ENCODE data around the gene SLC9C2. TPM values are rescaled to one million over a fixed set of nuclear protein-coding genes. Genes with fewer than 3 reads are reported as not detected.

The SLC9C2 gene
- total RNA-seq, 2 experiments from 2014 or later = not detected

DNA sequence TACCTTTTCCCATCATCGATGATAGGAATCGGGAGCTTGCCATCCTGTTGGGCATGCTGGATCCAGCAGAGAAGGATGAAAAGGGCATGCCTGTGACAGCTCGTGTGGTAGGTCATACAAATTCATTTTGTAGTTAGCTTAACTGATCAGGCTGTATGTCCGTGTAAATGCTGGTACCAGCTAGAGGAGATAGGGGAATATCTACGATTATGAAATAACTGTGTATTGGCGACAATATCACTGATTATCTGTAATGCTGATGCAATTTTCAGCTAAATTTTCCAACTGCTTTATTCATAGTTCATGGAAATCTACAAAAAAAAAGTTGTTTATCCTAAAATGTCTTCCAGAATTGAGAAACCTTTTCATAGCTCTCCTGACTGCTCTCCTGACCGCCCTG, 117.5 kb downstream of the SLC9C2 start:
- DNase-seq (no peak), ATAC-seq (ENCODE audit: poor library complexity) (no peak)
- Histone ChIP-seq H3K4me1 (ENCODE audit: insufficient read depth, low read length) (no peaks in the 10 kb centered on the region), H3K9me3 (ENCODE audit: control insufficient read depth in 1 of 2, insufficient read depth in 1 of 2, low read length in 2 of 2) (no peaks in the 10 kb centered on the region), H3K27me3 (ENCODE audit: control insufficient read depth in 1 of 2, insufficient read depth in 2 of 2, low read length in 2 of 2) (no peaks in the 10 kb centered on the region), H3K27ac (ENCODE audit: low read depth in 1 of 2, low read length in 2 of 2) (no peak overlapping the region), H3K4me3 (ENCODE audit: low read length) (no peak overlapping the region), H3K36me3 (ENCODE audit: insufficient read depth, low read length) (peaks cover 72% of the 10 kb centered on the region)
- H3K4me1 Mint-ChIP-seq (ENCODE audit: low read depth) = peaks cover 4% of the 10 kb centered on the region
- no peak overlapping the region for H3K27ac Mint-ChIP-seq
- H3K4me3 Mint-ChIP-seq = no peak overlapping the region
- no peaks in the 10 kb centered on the region for H3K27me3 Mint-ChIP-seq
- TF ChIP-seq, protein P1, sequence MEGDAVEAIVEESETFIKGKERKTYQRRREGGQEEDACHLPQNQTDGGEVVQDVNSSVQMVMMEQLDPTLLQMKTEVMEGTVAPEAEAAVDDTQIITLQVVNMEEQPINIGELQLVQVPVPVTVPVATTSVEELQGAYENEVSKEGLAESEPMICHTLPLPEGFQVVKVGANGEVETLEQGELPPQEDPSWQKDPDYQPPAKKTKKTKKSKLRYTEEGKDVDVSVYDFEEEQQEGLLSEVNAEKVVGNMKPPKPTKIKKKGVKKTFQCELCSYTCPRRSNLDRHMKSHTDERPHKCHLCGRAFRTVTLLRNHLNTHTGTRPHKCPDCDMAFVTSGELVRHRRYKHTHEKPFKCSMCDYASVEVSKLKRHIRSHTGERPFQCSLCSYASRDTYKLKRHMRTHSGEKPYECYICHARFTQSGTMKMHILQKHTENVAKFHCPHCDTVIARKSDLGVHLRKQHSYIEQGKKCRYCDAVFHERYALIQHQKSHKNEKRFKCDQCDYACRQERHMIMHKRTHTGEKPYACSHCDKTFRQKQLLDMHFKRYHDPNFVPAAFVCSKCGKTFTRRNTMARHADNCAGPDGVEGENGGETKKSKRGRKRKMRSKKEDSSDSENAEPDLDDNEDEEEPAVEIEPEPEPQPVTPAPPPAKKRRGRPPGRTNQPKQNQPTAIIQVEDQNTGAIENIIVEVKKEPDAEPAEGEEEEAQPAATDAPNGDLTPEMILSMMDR (IDR thresholded peaks at IDR 0.05) = no peak
- POLR2A ChIA-PET = interaction anchor here (1.1 to 1.7 kb wide), 2 partner anchors 8 to 47 kb away, joined by 3 to 6 read pairs; partner anchors contain the start of gene PRDX6
- intact Hi-C loops (cut with DNase I, micrococcal nuclease) = loop anchor here (2.0 to 10.0 kb wide), 2 partner anchors 31 to 1641 kb away; partner anchors contain the start of gene DNM3 (in 1 of the 2)
- H3K36me3 Mint-ChIP-seq (ENCODE audit: low read depth) = peaks cover 99% of the 10 kb centered on the region
- CTCF ChIA-PET = no interaction called here
- no peaks in the 10 kb centered on the region for H3K9me3 Mint-ChIP-seq

DNA sequence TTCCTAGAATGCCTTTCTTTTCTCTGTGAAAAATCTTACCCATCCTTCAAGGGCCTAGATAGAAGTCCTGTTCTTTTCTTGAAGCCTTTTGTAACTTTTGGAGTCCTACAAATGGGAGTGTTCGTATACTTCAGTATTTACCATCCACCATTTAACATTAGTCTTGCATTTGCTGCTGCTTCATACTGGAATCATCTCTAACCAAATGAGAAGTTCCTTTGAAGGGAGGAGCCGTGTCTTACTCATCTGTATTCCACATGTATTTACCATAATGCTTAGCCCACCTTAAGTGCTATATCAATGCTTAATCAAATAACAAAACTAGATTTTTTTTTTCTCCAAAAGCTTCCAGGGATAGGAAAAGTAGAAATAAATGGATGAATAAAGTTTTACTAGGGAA, 118.6 kb downstream of the SLC9C2 start:
- Histone ChIP-seq H3K9me3 (ENCODE audit: control insufficient read depth in 1 of 2, insufficient read depth in 1 of 2, low read length in 2 of 2) (no peaks in the 10 kb centered on the region), H3K4me1 (ENCODE audit: insufficient read depth, low read length) (no peaks in the 10 kb centered on the region), H3K4me3 (ENCODE audit: low read length) (no peak overlapping the region), H3K27me3 (ENCODE audit: control insufficient read depth in 1 of 2, insufficient read depth in 2 of 2, low read length in 2 of 2) (no peaks in the 10 kb centered on the region), H3K36me3 (ENCODE audit: insufficient read depth, low read length) (peaks cover 72% of the 10 kb centered on the region), H3K27ac (ENCODE audit: low read depth in 1 of 2, low read length in 2 of 2) (no peak overlapping the region)
- no peaks in the 10 kb centered on the region for H3K9me3 Mint-ChIP-seq
- TF ChIP-seq, protein P1 (IDR thresholded peaks at IDR 0.05) = no peak
- POLR2A ChIA-PET = no interaction called here
- H3K27ac Mint-ChIP-seq = no peak overlapping the region
- ATAC-seq (ENCODE audit: poor library complexity) = no peak
- peaks cover 14% of the 10 kb centered on the region for H3K4me1 Mint-ChIP-seq (ENCODE audit: low read depth)
- intact Hi-C loops (cut with DNase I, micrococcal nuclease) = loop anchor here (2.0 to 10.0 kb wide), 3 partner anchors 33 to 1639 kb away; partner anchors contain the start of gene DNM3 (in 1 of the 2)
- H3K4me3 Mint-ChIP-seq = no peak overlapping the region
- H3K36me3 Mint-ChIP-seq (ENCODE audit: low read depth) = peaks cover 99% of the 10 kb centered on the region
- no peak for DNase-seq
- H3K27me3 Mint-ChIP-seq = no peaks in the 10 kb centered on the region
- CTCF ChIA-PET = no interaction called here

DNA sequence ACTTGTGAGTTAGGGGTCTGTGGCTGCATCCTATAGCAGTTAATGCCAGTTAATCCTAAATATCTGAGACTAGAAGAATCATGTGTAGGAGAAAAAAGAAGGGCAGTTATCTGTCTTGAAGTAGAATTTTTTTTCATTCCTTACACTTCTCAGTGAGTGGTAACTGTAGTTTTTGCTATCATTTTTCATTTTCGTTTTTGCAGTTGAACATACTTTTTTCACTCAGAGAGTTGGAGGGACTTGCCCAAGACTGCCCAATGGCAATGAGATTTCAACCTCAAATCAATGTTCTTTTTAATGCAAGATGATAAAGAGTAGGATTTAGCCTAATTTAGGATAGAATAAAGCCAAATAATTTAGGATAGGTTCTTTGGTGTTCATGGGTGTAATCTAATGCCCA, 120.2 kb downstream of the SLC9C2 start:
- Histone ChIP-seq H3K4me1 (ENCODE audit: insufficient read depth, low read length) (peaks cover 7% of the 10 kb centered on the region), H3K4me3 (ENCODE audit: low read length) (no peak overlapping the region), H3K27me3 (ENCODE audit: control insufficient read depth in 1 of 2, insufficient read depth in 2 of 2, low read length in 2 of 2) (no peaks in the 10 kb centered on the region), H3K27ac (ENCODE audit: low read depth in 1 of 2, low read length in 2 of 2) (no peak overlapping the region), H3K36me3 (ENCODE audit: insufficient read depth, low read length) (peaks cover 62% of the 10 kb centered on the region), H3K9me3 (ENCODE audit: control insufficient read depth in 1 of 2, insufficient read depth in 1 of 2, low read length in 2 of 2) (no peaks in the 10 kb centered on the region)
- CTCF ChIA-PET = no interaction called here
- DNase-seq = no peak
- no peaks in the 10 kb centered on the region for H3K27me3 Mint-ChIP-seq
- ATAC-seq (ENCODE audit: poor library complexity) = no peak
- TF ChIP-seq, protein P1 (IDR thresholded peaks at IDR 0.05) = no peak
- POLR2A ChIA-PET = no interaction called here
- peaks cover 29% of the 10 kb centered on the region for H3K4me1 Mint-ChIP-seq (ENCODE audit: low read depth)
- no peaks in the 10 kb centered on the region for H3K9me3 Mint-ChIP-seq
- intact Hi-C loops (cut with DNase I, micrococcal nuclease) = loop anchor here in 1 of 2 experiments (5.0 to 10.0 kb wide), 2 partner anchors 1520 to 1638 kb away; partner anchors contain the start of gene DNM3
- H3K27ac Mint-ChIP-seq = no peak overlapping the region
- no peak overlapping the region for H3K4me3 Mint-ChIP-seq
- peaks cover 83% of the 10 kb centered on the region for H3K36me3 Mint-ChIP-seq (ENCODE audit: low read depth)
